CD4-positive, alpha-beta T cell treated with Interleukin-17A for 1 hour (primary cell): Measurements from ENCODE around the gene LIMCH1.
"Not testable (repeated sequence)": the region's sequence is repeated elsewhere in the genome, so short reads cannot be mapped to it uniquely, and the experiment has no call there.

Source experiments
- DNase-seq: peaks from one replicate; pipeline ENCODE4 v3.0.0-alpha.2; 2020

Gene LIMCH1

DNA sequence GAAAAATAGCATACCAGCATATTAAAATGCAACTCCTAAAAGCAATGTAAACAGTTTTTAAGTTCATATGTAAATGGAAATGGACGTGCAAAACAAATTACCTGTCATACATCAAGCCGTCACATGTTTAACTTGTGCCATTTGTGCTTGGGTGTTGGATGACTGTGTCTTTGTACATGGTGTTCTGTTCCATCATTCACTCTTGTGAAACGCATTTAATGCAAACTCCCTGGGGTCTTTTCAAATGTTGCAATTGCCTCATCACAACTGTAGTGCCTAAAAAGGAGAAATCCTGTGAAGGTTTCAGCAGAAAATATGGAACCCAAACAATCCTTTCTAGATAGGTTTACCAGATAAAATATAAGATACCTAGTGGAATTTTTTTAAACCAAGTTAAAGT lies 158.2 kb downstream of the LIMCH1 start:
- DNase-seq, result no peak

DNA sequence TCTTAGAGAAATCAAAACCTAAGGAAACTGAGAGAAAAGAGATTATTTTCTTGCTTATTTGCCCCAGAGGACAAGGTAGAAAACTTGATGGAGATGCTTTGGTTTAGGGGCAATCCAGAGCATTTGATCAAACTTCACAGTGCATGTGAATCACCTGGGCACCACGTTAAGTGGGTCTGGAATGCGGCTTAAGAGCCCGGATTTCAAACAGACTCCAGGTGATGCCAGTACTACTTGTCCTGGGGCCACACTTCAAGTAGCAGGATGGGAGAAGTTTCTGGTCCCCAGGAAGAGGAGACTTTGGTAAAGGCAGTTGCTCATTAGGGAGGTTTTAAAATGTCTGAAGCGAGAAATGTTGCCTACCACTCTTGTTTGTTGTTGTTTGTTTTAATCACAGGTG lies 158.8 kb downstream of the LIMCH1 start:
- DNase-seq, result no peak

DNA sequence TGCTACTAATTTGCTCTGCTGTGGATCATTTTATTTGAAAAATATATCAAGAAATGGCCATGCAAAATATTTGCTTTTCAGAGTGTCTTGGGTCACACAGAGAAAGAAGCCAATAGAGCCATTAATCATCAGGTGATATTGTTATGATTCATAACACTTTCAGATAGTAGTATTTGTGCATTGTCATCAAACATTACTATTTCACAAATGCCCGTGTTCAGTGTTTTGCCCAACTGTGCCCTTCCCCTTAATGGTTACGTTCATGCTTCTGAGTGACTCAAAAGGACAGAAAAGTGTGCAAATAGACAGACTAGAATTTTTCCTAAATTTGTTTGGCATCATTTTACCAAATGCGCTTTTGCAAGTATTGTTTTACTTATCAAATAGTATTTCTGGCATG lies 164.0 kb downstream of the LIMCH1 start:
- no peak for DNase-seq

DNA sequence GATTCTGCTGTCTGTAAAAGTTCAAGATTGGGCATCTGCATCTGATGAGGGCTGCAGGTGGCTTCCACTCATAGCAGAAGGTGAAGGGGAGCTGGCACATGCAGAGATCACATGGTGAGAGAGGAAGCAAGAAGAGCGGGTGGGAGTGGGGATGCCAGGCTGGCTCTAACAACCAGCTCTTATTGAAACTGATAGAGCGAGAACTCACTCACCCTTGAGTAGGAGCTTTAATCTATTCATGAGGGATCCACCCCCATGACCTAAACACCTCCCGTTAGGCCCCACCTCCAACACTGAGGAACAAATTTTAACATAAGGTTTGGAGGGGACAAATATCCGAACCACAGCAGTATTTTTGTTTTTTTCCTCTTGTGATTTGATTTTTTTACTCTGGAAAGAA lies 164.8 kb downstream of the LIMCH1 start:
- no peak for DNase-seq

DNA sequence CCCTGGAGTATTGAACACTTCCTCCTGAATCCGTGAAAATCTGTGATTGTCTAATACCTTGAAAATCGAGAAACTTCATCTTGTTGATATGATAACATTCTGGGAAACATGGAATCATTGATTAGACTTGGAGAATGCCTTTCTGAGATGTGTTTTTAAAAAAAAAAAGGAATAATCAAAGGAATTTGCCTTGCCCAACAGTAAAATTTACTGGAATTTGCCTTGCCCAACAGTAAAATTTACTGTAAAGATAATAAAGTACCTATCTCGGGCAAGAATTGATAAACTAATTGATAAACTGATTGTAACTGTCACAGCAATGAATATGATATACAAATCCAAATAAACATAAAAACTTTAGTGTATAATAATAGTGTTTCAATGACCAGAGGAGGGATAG lies 165.8 kb downstream of the LIMCH1 start:
- DNase-seq, result no peak

DNA sequence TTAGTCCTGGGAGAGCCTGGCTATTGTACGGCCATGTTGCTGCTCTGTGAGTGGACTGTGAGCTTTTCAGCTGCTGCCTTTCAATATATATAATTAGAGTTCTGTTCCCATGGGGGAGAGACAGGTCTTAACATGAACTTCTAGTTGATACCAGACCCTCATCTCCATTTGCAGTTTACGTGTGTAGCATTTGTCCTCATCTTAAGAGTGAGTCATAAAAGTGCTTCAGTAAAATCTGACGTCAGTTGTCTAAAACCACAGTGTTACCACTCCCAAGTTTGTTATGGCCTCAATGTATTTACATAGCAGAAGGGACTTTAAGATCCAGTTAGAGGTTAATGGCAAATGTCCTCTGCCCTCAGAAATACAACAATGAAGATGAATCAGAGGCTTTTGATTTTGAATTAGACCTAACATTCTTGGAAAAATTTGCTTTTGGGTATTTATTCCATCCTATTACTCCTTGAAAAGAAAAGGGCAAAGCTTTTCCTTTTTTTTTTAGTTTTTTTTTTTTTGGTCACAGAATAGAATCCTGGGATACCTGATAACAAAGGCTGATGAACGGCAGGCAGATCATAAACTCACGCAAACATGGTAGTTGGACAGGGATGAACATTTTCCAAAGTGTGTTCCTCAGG lies 172.0 kb downstream of the LIMCH1 start:
- DNase-seq, result no peak

DNA sequence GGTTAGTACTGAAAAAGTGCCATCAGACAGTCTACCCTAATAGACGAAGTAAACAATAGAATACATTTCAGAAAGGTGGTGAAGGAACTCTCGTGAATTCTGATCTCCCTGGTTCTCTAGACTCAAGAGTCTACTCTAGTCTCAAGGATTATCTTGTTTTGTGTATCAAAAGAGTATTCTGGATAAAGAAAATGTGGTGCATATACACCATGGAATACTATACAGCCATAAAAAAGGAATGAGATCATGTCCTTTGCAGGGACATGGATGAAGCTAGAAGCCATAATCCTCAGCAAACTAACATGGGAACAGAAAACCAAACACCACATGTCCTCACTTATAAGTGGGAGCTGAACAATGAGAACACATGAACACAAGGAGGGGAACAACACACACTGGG lies 173.7 kb downstream of the LIMCH1 start:
- not testable (repeated sequence) for DNase-seq

DNA sequence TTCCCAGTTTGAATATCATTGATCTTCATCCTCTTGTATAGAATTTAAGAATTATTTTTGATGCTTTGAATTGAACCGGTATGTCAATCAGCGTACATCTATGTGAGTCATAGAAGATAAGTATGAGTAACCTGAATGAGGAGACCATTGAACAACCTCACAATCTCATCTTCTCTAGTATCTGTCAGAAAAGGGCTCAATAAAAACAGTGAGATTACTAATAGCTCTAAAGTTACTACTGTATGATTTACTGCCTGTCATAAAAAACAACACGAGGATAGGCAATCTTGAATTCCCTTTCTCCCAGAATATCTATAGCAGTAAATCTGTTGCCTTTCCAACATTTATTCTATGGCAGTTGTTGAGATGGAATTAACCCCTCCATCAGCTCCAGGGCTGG lies 174.5 kb downstream of the LIMCH1 start:
- no peak for DNase-seq

DNA sequence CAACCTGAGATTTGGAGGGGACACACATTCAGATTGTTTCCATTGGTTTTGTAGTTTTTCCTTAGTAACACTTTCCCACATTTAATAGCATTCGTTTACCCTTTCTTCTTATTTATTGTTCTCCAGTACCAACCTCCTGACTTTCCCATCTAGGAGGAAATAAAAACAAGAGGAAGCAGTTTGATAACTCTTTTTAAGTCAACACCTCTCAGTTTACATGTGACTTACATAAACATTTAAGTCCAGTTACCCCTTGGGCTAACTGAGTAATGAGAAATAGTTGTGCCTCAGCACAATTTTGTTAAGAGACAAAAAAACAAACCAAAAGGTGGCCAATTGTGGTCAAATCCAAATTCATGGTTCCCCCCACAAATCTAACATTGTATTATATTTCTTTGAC lies 175.8 kb downstream of the LIMCH1 start:
- DNase-seq, result no peak

DNA sequence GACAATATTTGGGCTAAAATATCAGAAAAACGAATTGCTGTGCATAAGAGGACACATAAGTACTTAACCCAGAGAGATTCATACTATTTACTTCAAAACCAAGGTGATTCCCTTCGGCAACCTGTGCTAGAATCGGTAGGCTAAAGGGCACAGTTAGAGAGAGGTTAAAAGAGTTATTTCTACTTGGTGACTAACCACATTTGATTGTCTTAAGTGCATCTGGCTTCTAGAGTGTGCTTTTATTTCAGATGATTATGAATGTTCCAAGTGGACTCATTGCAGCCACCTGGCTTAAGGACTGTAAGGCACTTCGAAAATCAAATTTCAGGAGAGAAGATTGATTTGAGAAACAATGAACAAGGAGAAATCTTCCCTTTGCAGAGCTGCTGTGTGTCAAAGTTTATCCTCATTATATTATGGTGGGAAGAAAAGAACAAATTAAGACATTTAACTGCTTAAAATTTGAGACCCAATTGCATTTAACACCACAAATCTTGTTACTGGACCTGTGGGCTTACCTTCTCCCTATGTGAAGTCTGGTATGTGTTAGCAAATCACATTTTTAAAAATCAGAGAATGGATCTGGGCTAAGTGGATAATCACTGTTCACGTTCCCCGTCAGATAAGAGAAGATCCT lies 176.5 kb downstream of the LIMCH1 start:
- DNase-seq, result no peak

DNA sequence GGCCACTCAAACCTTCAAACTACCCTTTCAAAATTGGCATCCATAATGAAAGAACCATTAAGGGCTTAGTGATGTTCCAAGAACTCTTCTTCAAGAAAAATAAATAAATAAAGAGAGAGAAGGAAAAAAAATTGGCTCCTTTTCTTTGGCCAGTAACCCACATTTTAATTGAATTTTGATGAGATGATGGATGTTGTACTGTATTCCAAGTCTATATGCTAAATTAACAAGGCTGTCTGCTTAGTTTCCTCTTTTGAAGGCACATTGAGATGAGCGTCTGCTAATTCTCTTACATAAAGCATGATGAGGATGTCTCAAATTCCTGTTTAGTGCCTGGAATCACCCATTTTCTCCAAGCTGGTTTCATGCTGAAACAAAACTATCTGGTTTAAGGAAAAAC lies 177.2 kb downstream of the LIMCH1 start:
- DNase-seq, result no peak

DNA sequence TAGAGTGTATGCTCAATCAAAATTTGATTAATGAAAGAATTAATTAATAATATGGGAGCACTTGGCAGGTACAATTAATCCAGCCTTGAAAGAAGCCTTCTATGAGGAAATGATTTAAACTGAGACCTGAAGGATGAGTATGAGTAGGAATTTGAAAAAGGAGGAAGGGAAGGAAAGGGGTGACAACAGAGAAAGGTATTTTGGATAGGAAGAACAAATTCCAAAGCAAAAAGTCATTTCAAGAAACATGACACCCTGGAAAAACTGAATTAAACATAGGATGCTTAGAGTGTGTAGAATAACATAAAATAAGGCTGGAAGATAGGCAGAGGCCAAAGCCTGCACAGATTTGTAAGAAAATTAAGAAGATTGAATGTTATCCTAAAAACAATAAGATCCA lies 180.9 kb downstream of the LIMCH1 start:
- DNase-seq, result no peak

DNA sequence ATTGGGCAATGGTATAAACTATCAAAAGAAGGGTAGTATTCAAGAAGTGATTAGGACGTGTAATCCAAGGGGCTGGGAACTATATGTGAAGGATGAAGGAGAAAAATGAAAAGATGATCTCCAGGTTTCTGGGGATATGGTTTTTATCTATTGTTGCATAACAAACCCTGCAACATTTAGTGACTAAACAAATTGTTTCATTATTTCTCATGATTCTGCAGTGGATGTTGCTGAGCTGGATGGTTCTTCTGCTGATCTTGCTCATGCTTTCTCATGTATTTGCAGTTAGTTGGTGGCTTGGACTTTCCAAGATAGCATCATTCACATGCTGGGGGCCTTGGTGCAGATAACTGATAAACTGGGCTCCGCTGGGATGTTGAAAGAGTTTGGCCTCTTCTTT lies 181.5 kb downstream of the LIMCH1 start:
- no peak for DNase-seq

DNA sequence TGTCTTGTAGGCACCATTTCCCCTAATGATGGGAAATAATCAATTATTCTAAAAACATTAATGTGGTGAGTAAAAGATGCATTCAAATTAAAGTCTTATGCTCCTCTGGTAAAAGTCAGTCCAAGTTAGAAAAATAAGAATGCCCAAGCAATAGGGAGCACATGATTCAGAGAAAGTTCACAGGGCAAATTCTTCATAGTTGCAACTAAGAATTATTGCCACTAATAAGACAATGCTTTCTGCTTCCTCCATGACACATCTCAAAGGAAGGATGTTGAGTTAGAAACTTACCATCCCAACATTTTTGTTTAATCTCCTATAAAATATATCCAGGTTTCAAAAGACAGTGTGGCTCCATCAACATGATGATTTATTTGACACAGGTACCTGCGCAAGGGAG lies 184.2 kb downstream of the LIMCH1 start:
- no peak for DNase-seq

DNA sequence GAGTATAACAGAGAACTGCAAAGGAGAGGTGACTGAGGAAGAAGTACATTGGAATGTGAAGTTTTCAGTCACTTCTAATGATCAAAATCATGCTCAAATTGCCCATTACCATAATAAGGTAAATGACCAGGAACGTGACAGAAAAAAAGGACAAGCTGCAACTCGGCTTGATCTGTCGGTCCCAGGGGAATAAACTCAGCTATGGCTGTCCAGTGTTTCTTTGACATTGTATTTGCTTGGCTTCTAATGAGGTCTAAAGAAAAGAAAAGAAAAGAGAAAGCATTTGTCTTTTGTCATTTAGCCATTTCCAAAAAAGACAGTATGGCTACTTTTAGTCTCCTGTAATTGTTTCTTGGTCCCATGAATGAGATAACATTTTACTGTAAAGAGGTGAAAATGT lies 185.3 kb downstream of the LIMCH1 start:
- DNase-seq, result no peak

DNA sequence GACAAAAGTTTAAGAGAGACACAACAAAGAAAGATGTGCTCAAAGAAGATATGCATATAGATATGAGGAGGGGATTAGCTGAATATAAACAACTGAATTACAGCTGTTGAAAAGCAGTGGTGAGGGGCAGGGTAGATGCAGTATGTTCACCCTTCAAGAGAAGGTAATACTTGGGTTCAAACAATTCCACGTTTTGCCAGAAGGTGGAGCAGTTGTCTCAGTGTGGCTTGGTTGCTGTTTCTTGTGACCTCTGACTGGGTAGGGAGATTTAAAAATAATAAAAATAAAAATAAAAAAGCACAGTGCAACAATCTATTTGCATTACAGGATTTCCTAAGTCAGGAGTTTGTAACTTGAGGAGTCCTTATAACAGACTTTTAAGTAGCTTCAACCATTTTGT lies 187.3 kb downstream of the LIMCH1 start:
- no peak for DNase-seq

DNA sequence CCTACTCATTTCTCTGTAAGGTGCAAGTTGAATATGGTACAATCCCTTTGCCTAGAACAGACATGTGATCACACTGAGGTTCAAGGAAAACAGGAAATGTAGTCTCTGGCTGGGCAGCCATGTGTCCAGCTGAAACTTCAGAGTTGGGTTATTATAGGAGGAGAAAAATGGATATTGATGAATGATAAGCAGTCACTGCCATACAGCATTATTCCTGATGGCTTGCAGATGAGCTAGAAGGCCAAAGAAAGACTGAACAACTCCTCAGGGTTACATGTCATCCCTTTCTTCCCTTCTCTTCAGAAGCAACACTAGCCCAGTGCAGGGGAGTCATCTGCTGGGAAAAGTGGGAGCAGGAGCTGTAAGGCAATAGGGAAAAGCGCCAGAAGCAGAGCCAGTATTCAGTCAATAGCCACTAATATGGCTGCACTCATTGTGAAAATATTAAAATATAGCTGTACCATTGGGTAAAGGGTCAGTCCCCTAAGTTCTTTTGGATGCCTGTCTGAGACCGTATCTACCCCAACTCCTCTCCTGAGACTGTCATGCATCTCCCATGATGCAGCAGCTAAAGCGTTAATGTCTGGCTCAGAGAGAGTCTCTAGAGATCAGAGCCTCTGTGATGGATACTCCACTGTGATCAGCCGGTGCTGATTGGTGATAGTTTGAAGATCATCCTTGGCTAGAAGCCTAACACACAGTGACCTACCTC lies 190.1 kb downstream of the LIMCH1 start:
- DNase-seq, result no peak

DNA sequence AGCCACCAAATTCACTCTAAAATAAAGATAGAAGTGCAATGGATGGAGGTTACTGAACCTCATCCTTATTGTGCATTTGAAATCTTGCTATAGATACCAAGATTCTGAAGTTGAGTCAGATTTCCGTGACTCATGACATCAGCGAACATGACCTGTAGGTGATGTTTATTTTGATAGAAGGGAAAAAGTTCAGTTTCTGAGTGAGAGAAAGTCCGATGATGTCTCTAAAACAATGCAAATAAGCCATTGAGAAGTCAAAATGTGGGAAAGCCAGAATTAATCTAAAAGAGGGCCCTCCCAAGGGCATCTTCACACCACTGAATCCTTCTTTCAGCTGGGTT lies 190.6 kb downstream of the LIMCH1 start:
- no peak for DNase-seq

DNA sequence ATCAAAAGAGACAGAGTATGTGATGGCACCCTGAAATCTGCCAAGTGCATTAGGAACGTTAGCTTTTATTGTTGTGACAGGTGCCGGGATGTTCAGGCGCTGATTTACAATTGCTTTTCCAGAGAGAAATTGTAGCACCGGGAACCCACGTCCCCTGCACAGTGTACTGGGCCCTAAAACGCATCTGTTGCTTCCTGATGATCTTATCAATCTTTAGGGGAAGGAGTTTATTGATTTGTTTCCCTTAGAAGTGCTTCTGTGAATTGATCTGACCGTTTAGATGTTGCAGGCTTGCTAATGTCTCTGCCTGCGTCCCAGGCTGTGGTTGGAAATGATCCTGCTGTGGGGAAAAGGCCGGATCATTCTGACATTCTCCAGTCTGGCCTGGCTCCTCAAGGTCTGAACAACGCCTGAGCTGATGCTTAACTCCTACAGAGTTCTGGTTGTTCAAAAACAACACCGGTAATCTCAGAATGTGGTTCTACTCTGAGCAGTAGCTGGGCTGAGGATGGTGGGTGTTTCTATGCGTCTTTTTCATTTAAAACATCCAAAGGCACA lies 193.7 kb downstream of the LIMCH1 start:
- DNase-seq, result no peak

DNA sequence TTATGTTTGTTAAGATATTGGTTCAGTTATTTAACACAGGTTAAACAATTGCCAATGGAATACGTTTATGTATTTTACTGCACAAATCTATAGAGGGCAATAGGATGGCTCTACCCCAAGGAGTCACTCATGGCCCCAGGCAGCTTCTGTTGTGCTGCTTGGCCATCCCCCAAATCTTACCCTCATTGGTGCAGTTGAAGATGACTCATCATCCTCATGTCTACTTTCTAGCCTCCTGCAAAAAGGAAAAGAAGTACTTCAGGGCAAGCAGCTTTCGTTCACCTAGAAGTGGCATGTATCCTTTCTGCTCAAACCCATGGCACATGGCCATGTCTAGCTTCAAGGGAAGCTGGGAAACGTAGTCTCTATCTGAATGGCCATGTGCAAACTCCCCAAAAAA lies 196.4 kb downstream of the LIMCH1 start:
- no peak for DNase-seq

DNA sequence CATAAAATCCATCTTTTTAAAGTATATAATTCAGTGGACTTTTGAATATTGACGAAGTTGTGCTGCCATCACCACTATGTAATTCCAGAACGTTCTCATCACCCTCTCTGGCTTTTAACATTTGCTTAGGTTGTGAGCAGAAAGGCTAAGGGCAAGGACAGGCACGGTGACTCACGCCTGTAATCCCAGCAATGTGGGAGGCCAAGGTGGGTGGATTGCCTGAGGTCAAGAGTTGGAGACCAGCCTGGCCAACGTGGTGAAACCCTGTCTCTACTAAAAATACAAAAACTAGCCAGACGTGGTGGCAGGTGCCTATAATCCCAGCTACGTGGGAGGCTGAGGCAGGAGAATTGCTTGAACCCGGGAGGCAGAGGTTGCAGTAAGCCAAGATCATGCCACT lies 199.5 kb downstream of the LIMCH1 start:
- not testable (repeated sequence) for DNase-seq

DNA sequence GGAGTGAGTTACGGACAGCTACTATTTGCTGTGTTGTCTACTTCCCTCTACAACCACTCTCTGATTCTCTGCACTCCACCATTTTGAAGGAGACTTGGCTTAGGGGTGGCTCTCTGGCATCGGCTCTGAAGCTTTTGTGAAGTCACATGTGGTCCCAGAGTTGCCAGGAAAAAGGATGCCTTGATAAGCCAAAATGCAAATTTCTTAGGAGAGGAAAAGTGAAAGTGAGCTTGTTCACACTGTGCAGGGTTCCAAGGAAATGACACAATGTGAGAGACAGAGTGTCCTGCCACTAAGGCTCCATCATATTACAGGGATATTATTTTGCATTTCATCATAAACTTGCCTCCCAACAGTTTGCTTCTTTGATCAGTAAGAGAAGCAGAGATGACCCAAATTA lies 203.4 kb downstream of the LIMCH1 start:
- DNase-seq, result no peak

DNA sequence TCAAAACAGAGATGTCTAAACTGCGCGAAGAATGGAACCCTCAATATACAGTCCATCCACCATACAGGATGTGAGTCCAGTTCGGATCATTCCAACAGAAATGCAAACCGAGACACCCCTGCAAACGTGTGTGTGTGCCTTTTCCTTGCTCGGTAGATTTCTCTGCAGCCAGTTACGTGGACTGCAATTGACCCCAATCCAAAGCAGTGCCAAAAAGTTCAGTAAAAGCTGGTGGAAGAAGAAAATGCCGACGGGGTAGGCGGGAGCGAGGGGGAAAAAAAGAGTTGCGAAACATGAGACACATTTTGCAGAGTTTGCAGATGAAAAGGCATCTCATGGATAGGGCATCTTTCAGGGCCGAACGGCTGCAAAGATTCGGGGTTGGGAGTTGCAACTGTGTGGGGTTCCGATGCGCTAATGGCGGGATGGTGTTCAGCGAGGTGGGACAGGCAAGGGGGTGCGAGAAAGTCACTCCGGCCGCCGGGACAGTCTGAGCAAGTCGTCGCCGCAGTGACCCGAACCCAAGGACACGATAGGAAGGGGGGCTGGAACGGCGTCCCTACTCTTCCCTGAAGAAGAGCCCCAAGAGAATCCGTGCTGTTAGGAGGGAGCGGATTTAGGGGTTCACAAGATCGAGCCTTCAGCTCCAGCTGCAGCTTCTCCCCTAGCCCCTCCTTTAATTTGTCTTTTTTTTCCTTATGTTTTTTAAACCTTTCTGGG lies 206.8 kb downstream of the LIMCH1 start:
- no peak for DNase-seq
